HT-29 (cell line): ENCODE results near the gene DNAH3. TPM values are rescaled to one million over a fixed set of nuclear protein-coding genes. Genes with fewer than 3 reads are reported as not detected.
"Not testable (repeated sequence)": the region's sequence is repeated elsewhere in the genome, so short reads cannot be mapped to it uniquely, and the experiment has no call there.

ENCODE experiments used
- DNase-seq: peaks from one replicate; pipeline ENCODE4 v3.0.0-alpha.2; 2015; ENCODE audit warnings: low spot score
- total RNA-seq: library from RNA; depleted of rRNA; stranded (reverse); fragments of >200 nt; shearing (Covaris generic); gene quantifications from 2 replicates; pipeline ENCODE4 v1.2.3, GENCODE V29; 2014

Gene DNAH3
- total RNA-seq, 1 experiment from 2014 or later = 0.38 TPM

DNA sequence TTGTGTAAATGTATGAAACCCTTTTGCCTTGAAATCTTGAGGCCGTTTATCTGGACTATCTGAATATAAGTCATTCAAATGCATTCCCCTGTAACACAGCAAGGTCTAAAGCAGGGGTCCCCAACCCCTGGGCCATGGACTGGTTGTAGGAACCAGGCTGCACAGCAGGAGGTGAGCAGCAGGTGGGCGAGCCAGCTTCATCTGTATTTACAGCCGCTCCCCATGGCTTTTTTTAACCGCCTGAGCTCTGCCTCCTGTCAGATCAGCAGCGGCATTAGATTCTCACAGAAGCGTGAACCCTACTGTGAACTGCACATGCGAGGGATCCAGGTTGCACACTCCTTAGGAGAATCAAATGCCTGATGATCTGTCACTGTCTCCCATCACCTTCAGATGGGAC is 24.1 kb downstream of the DNAH3 start:
- DNase-seq = no peak

DNA sequence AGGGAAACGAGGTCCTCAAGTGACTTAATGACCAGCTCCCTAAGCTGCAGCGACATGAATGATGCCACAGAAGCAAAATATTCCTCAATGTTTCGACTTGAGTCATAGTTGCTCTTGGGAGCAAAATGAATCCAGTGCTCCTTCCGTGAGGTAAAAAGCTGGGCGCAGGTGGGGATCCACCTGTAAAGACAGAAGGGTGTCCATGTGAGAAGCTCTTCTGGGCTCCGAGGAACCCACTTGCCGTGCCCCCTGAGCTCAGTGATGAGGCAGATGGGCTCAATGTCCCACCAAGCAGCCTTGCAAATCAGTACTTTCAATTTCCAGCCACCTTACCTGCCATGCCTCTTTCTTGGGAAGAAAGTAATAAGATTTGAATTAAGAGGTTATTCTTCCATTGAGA is 25.5 kb downstream of the DNAH3 start:
- no peak for DNase-seq

DNA sequence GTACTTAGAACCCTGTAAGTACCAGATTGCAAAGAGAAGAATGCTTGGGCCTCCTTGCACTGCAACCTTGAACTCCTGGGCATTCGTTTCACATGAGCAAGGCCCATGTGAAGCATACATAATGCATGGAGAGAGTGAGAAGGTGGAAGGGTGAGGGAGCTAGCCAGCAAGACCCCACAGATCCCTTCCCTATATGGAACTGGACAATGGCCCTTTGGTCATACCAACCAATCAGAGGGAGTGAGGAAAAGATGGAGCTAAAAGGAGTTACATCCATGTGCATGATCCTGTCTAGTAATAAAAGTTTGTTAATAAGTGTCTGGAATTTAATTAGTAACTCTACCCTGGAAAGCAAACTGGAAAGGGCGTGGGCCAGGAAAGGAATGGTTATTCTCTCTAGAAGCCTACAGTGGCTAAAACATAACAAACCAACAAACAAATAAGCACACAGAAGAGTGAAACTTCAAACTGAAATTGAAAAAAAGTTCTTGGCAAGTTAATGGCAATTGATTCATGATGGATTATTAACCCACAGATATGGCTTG is 29.6 kb downstream of the DNAH3 start:
- DNase-seq = no peak

DNA sequence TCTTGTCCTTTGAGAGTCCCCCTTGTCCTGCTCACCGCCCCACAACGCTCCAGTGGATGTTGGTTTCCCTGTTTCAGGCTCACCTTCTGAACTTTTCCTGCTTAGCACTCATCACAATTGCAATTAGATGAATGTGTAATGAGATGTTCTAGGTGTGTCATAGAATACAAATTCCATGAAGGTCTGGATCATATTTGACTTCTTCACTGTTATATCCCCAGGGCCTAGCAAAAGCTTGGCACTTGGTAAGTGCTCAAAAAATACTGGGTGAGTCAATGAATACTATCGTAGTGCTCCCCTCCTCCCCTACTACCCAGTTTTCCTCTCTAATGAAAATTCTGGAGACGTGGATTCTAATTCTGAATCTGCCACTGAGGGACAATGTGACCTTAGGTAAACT is 33.1 kb downstream of the DNAH3 start:
- no peak for DNase-seq

DNA sequence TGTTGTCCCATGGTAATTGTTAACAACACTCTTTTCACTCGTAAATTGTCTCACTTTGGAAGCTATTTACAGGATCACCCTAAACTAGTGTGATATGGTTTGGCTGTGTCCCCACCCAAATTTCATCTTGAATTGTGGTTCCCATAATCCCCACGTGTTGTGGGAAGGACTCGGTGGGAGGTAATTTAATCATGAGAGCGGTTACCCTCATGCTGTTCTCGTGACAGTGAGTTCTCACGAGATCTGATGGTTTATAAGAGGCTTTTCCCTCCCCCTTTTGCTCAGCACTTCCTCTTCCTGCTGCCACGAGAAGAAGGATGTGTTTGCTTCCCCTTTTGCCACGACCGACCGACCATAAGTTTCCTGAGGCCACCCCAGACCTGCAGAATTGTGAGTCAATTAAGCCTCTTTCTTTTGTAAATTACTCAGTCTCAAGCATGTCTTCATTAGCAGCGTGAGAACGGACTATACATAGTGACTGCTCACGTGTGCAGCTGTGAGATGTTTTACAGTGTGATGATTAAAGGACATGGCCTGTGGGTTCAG is 34.4 kb downstream of the DNAH3 start:
- no peak for DNase-seq

DNA sequence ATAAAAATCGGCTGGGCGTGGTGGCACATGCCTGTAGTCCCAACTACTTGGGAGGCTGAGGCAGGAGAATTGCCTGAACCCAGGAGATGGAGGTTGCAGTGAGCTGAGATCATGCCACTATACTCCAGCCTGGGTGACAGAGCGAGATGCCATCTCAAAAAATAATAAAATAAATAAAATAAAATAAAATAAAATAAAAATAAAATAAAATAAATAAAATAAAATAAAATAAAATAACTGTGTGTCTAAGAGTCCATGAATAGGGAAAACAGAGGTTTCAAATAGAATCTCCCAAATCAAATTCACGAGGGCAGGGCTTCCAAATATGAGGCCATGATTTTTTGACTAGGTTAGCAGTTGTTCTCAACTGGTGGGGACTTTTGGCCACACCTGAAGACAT is 35.1 kb downstream of the DNAH3 start:
- DNase-seq = not testable (repeated sequence)

DNA sequence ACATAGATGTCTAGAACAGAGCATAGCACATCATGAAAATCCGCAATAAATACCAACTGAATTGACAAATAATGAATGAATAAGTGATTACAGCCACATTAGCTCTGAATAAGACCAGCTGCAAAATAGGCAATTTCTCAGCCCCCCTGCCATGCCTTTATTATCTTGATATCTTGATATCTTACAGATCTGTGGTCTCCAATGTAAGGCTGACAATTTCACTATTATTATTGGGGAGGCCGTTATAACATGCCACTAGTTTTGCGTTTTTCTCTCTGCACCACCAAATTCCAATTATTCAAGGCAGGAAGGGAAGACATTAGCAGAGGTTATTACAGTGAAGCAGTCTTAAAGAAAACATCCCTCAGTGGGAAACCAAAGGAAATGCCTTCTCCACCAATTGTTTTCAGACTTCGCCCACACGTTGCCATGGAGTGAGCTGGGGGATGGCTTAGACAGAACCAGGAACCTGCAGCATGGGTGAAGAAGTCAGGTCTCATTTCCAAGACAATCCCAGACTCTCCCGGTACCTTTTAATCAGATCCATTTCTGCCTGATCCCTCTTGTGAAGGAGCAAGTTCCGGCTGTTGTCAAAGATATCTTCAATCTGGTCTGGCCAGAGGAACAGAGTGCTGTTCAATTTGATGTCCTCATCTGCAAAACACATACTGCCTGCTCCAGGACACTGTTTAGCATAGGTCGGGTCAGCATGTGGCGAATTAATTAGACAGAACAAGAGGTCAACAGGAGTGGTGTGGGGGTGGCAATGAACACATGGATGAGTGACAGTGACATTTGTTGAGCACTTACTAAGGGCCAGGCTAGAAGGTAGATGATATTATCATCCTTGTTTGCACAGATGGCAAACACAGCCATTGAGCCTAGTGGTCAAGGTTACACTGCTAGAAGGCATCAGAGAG is 46.4 kb downstream of the DNAH3 start:
- DNase-seq = no peak

DNA sequence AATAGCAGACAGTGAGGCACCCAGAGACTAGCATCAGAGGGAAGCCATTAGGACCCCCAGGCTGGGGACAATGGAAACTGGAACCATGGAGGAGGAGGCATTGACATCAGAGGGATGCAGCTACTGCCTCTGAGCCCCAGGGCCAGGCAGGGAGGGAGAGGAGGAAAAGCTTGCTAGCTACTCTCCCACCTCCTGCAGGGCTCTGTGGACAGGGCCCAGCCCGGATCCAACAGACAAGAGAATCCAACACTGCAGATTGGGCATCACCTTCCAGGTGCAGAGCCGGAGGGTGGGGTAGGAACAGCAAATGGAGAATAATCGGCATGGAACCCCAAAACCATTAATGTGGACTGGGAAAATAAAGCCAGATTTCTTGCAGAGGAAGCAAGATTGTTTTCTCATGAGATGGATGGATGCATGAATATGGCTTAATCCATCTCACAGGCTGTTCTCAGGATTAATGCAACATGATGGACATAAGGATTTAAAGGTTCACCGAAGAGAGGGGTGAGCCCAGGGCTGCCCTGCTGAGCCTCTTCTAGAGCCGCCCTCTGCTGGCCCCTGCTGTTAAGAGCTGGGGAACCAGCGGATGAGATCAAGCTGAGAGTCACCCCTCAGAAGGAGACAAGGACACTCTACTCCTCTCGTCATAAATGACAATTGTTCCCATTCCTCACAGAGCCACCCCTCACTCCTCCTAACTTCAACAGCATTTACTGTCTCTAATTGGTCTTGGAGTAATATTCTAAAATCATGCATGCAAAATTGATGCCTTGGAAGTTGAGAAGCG is 48.8 kb downstream of the DNAH3 start:
- peak; percentile 55 for DNase-seq

DNA sequence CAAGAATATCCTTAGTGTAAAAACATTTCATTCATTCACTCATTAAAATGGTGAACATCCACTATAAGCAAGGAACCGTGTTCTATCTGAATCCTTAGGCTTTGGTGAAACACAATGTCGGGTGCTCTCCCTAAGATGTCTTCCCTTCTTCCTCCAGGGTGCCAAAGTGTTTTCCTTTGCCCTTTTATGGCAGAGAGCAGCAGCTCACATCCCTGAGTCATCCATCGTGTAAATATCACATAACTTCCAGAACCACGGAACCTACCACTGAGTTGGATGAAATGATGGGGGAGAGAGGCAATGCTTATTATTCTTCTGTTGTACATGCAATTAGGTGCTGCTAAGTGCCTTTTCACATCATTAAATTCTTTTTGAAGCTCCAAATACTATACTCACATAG is 50.2 kb downstream of the DNAH3 start:
- DNase-seq = no peak

DNA sequence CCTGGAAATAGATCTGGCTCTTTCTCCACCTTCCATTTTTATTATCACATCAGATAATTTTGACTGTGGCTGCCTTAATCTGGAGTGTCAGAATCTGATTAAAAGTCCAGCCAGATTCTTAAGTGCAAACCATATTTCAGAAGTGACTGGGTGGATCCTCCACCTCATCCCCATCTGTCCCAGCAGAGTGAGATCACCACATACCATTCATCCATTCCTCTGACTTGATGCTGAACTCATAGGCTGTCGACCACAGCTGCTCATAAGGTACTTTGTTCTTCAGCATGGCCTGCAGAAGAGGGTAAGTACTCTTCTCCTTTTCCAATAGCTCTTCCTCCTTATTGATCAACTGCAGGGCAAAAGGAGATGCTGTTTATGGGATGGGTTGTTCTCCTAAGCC is 53.5 kb downstream of the DNAH3 start:
- DNase-seq = no peak

DNA sequence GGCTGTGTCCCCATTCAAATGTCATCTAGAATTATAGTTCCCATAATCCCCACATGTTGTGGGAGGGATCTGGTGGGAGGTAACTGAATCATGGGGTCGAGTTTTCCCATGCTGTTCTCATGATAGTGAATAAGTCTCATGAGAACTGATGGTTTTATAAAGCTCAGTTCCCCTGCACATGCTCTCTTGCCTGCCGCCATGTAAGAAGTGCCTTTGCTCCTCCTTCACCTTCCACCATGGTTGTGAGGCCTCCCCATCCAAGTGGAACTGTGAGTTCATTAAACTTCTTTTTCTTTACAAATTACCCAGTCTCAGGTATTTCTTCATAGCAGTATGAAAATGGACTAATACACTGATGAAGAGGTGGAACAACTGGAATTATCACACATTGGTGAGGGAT is 55.9 kb downstream of the DNAH3 start:
- not testable (repeated sequence) for DNase-seq

DNA sequence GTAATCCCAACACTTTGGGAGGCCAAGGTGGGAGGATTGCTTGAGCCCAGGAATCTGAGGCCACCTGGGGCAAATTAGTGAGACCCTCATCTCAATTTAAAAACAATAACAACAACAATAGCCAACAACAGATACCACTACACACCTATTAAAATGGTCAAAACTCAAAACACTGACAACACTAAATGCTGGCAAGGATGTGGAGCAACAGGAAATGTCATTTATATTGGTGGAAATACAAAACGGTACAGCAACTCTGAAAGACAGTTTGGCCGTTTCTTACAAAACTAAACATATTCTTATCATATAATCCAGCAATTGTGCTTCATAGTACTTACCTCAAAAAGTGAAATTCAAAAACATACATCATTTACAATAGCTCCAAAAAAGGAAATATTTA is 57.7 kb downstream of the DNAH3 start:
- DNase-seq = no peak

DNA sequence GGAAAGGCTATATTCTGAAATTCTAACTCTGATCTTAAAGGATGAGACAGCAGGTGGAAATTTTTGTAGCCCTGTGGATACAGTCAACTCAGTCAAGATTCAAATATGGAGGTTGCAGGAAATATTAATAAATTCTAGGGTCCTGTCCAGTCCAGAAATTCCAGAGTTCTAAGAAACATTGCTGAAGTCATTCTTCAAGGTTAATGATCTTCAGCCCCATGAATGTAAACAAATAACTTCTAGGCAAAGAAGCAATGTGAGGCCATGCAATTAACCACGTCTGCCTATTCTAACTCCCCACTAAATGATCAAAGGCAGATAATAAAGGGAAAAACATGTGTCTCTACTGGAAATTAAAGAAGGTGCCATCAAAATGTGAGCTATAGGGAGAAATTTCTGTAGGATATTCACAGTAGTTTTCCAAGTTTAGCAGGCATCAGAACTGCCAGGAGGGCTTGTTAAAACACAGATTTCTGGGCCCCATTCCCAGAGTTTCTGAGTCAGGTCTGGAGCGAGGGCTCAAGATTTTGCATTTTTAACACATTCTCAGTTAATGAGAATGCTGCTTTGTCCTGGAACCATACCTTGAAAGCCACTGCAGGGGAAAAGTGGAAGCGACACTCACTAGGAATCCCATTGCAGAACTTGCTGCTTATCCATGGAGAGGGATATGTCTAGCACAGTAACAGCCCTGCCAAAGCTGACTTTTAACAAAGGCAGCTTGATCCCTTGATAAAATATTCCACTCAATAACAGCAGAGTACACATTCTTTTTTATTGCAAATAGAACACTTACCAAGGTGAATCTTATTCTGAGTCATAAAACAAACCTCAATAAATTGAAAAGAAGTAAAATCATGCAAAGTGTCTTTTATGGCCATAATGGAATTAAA is 61.8 kb downstream of the DNAH3 start:
- DNase-seq = no peak

DNA sequence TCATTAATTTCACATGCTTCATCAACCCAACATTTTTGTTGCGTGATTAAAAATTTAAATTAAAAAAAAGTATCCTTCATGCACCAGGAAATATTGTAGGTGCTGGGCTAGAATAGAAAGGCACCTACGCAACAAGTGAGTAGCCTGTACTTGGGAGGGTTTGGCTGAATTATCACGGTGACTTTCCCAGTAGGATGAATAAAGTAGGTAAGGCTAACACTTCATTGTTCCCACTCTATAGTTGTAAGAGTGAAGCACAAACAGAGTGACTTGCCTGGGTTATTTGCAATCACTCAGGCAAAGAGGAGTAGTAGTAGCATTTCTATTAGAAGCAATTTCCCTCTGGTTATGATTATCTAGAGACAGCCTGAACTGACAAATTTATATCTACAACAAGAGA is 62.5 kb downstream of the DNAH3 start:
- DNase-seq = no peak

DNA sequence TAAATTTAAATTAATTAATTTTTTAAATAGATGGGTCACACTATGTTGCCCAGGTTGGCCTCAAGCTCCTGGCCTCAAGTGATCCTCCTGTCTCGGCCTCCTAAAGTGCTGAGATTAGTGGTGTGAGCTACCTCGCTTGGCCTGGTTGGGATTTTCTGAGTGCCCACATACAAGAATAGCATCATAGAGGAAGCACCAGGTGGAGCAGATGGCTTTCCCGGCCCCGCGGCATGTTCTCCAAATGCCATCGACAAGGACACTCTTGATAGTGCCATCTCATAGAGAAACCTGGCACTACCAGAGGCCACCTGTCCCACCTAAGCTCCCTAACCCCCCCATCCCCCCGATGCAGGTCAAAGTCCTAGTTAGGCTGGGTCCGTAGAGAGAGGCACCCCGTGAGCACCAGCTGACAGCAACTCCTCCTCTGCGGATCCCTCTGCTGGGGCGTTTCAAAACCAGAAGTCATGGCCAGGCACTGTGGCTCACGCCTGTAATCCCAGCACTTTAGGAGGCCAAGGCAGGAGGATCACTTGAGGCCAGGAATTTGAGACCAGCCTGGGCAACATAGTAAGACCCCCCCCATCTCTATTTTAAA is 65.9 kb downstream of the DNAH3 start:
- no peak for DNase-seq

DNA sequence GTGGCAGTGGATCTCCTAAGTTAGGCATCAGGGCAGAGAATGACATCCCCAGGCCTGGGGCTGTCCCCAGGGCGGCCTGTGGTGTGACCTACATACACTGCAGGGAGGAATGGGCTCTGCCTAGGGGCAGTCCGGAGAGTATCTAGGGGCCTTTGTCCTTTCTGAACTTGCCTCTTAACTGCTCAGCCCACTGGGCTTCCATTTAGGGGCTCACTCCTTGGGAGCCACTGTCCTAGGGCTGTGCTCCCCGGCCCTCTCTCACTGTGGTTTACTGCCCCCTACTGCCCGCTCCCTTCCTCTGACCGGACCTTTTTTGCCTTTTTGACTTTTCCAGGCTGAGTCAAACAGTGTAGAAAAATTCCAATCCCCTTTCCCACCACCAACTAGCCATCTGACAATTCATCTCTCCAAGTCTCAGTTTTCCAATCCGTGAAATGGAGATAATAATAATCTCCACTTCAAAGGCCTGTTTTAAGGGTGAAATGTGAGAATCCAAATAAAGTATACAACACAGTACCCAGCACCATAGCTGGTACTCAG is 66.8 kb downstream of the DNAH3 start:
- peak; percentile 68 for DNase-seq

DNA sequence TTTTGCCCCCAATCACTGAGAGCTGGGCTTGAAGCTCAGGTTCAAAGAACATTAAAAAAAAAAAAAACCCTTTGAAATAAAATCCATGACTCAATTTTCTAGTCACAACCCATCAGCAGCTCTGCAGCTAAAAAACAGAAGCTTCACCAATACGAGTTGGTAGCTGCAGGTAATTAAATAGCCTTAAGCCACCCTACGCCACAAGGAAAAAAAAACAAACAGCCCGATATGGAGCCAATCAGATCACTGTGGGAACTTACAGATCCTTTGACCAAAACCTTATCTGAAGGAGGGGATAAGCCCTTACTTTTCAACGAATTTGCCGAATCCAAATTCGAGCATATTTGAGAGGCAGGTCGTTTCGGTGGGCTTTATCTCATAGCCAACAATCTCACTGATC is 69.3 kb downstream of the DNAH3 start:
- no peak for DNase-seq

DNA sequence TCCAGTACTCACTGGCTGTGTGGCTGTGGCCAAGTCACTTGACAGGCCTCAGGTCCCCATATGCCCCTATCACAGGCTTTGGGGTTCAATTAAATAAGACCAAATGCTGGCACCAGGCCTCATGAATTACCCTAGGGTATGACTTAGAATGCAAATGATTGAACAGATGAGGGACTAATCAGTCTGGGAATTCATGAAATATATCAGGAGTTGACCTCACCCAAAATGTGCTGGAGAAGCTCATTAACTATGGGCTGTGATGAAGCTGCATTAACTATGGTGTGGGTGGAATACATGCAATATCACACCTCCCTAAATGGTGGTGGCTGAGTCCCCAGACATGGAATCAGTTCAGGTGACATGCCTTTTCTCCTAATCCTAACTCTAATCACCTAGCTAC is 72.1 kb downstream of the DNAH3 start:
- no peak for DNase-seq

DNA sequence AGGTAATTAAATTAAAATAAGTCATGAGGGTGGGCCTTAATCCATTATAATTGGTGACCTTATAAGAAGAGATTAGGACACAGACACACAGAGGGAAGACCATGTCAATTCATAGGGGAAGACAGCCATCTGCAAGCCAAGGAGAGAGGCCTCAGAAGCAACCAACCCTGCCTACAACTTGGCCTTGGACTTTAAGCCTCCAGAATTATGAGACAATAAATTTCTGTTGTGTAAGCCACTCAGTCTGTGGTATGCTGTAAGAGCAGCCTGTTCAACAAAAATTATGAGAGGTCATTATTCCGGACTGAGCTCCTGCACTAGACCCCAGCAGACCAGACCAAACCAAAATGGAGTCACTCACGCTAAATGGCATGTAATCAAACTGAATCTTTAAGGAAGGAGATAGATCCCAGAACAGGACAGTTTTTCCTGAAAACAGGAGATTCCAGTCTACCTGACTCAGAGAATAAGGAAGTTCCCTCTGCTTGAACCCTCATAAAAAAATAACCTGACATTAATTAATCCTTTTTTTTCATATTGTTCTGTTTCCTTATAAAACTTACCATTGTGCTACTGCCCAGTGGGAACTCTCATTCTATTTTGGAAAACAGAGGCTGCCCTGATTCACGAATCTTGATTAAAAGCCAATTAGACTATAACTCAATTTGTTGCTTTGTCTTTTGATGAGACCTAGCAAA is 74.3 kb downstream of the DNAH3 start:
- peak; percentile 11 for DNase-seq

DNA sequence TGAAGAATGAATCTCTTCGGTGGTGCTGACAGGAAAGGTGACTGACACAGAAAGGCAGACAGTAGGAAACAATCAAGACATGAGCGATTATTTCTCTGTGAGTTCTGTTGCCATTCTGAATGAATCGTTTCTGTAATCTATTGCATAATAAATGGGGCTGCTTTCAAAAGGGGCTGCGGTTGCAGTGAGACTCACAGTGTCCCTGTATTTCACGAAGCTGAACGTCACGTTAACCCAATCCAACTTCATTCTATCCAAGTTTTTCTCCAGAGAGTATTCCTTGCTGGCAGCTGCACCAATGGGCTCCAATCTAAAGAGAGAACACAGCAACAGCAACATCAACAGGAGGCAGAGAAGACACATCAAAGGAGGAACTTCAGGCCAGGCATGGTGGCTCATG is 75.4 kb downstream of the DNAH3 start:
- DNase-seq = no peak
